Effector memory CD8-positive, alpha-beta T cell (primary cell): ENCODE measurements around the gene SLC6A3.
A peak's percentile ranks its signal among the peaks of the same experiment; 100 is the strongest.
"Not testable (repeated sequence)": the region's sequence is repeated elsewhere in the genome, so short reads cannot be mapped to it uniquely, and the experiment has no call there.

Source experiments
- ATAC-seq: fragments of 150-1000 bp; cut with Tn5 transposase; replicated peaks from 2 replicates; pipeline ENCODE4 v1.10.0; 2021; ENCODE audit warnings: mild to moderate bottlenecking, moderate library complexity
- DNase-seq, 3 experiments: peaks; one replicate each; pipeline ENCODE4 v3.0.0; 2021
- H3K27ac Mint-ChIP-seq, 2 donors: one replicate each; pipeline ENCODE4 v1.8.0; 2022; ENCODE audit warnings: mild to moderate bottlenecking in 2 of 2, mixed read lengths in 2 of 2, moderate library complexity in 2 of 2
- H3K27me3 Mint-ChIP-seq, 2 donors: one replicate each; pipeline ENCODE4 v1.8.0; 2022; ENCODE audit warnings: mixed read lengths in 2 of 2
- H3K36me3 Mint-ChIP-seq: one replicate; pipeline ENCODE4 v1.8.0; 2022; ENCODE audit warnings: mild to moderate bottlenecking, moderate library complexity, mixed read lengths; ENCODE audit not compliant: insufficient read depth
- H3K4me1 Mint-ChIP-seq, 2 donors: one replicate each; pipeline ENCODE4 v1.8.0; 2022; ENCODE audit warnings: low read depth in 2 of 2, mixed read lengths in 2 of 2
- H3K4me3 Mint-ChIP-seq, 2 donors: one replicate each; pipeline ENCODE4 v1.8.0; 2022; ENCODE audit warnings: mild to moderate bottlenecking in 2 of 2, mixed read lengths in 2 of 2, moderate library complexity in 2 of 2
- H3K9me3 Mint-ChIP-seq, 2 donors: one replicate each; pipeline ENCODE4 v1.8.0; 2022; ENCODE audit warnings: mixed read lengths in 2 of 2

Gene SLC6A3

GRCh38 chr5:1423901-1424603 lies 21.2 kb downstream of the SLC6A3 start:
- Mint-ChIP-seq H3K4me3 (no peak overlapping the region), H3K27me3 (peaks cover 6 to 30% of the 10 kb centered on the region in 2 donors), H3K27ac (no peak overlapping the region), H3K9me3 (peaks cover 2 to 13% of the 10 kb centered on the region in 2 donors), H3K4me1 (no peaks in the 10 kb centered on the region), H3K36me3 (no peaks in the 10 kb centered on the region)
- ATAC-seq (no peak), DNase-seq (no peak)

- not testable (repeated sequence) for H3K4me3 Mint-ChIP-seq, H3K27ac Mint-ChIP-seq, H3K4me1 Mint-ChIP-seq, ATAC-seq, DNase-seq, H3K36me3 Mint-ChIP-seq
- H3K9me3 Mint-ChIP-seq, result peaks cover 2 to 13% of the 10 kb centered on the region in 2 donors
- peaks cover 6 to 33% of the 10 kb centered on the region in 2 donors for H3K27me3 Mint-ChIP-seq
Measured at GRCh38 chr5:1422522-1422921, 22.7 kb downstream of the SLC6A3 start.

GRCh38 chr5:1421521-1422341 lies 23.5 kb downstream of the SLC6A3 start:
- H3K27me3 Mint-ChIP-seq, result peaks cover 6 to 33% of the 10 kb centered on the region in 2 donors
- H3K4me3 Mint-ChIP-seq, result no peak overlapping the region
- H3K27ac Mint-ChIP-seq, result no peak overlapping the region

DNA sequence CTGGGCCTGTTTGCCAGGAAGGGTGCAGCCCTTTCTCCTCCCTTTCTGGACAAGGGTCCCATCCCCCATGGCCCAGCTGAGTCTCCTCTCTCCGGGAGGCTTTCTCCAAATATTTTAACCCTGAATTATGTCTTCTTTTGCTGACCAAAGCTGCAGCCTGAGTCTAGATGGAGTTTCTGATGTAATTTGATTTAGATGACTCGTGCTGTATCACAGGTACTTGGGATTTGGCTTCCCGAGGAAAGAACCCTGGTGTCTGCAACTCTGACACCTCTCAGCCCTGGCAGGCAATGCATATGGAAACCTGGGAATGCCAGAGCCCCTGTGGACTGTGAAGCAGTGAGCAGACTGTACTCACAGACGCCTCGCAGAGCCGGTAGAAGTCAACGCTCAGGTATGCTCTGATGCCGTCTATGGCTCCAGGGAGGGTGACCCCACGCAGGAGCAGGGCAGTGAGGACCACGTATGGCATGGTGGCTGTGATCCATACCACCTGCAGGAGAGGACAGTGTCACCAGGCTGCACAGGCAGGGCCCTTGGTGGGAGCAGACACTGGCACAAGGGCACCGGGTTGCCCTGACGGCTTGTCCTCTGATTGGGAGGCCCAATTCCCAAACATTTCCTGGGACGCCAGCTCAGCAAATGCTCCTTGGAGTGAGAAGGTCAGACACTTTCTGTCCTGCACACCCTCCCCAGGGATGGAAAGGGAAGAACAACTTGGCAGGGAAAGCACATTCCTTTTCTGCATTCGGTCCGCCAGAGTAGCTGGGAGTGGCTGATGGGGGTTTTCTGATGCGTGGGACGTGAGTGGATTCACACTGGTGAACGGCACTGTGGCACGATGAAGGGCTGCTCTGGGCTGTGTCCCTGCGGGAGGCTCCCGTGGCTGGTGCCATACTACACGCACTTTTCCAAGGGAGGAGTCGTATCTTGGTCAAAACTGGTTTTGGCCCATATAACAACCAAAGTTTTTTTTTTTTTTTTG lies 24.7 kb downstream of the SLC6A3 start:
- no peak for DNase-seq
- Mint-ChIP-seq H3K36me3 (no peaks in the 10 kb centered on the region), H3K27me3 (peaks cover 6 to 33% of the 10 kb centered on the region in 2 donors), H3K27ac (peak overlapping the region in 1 of 2 donors; percentile 17), H3K9me3 (peaks cover 0 to 6% of the 10 kb centered on the region in 2 donors), H3K4me3 (no peak overlapping the region), H3K4me1 (no peaks in the 10 kb centered on the region)
- no peak for ATAC-seq

More at GRCh38 chr5:1421521-1422341, 23.5 kb downstream of the SLC6A3 start:
- Mint-ChIP-seq H3K9me3 (peaks cover 2 to 12% of the 10 kb centered on the region in 2 donors), H3K4me1 (no peaks in the 10 kb centered on the region), H3K36me3 (no peaks in the 10 kb centered on the region)
- ATAC-seq (no peak), DNase-seq (no peak)

DNA sequence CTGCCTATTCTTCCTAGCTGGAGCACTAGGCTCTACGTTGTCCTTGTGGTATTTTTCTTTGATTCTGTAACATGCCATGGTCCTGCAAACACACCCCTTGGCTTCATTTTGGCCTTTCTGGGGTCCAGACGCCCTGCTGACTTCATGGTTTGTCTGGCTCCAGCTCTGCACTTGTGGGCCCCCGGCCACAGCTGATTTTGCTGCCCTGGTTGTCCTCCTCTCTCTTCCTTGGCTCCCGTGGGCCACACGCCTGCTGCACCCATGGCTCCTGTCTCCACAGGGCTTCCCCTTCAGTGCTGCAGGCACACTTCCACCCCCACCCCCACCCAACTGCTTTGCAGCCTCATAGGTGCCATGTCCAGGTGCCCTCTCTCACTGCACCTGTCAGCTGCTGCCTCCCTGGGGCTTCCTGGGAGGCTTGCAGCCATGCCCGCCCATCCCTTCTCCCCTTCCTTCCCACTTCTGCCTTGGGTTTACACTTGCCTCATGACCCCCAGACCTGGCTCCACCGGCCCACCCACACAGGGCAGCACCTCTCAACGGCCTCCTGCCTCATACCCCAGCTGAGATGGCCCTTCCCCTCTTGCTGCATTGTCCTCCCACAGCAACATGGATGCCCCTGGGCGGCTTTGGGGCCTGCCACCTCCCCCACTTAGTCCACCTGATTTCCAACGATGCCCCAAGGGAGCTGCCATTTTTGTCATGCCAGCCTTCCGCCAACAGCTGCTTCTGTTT lies 25.6 kb downstream of the SLC6A3 start:
- H3K36me3 Mint-ChIP-seq, result no peaks in the 10 kb centered on the region
- no peaks in the 10 kb centered on the region for H3K4me1 Mint-ChIP-seq
- no peak for DNase-seq
- no peak for ATAC-seq
- H3K9me3 Mint-ChIP-seq, result peaks cover 0 to 6% of the 10 kb centered on the region in 2 donors
- peaks cover 6 to 26% of the 10 kb centered on the region in 2 donors for H3K27me3 Mint-ChIP-seq
- H3K4me3 Mint-ChIP-seq, result no peak overlapping the region
- H3K27ac Mint-ChIP-seq, result peak overlapping the region in 1 of 2 donors; percentile 17

- ATAC-seq (no peak), DNase-seq (no peak)
- Mint-ChIP-seq H3K27ac (no peak overlapping the region), H3K4me3 (no peak overlapping the region), H3K4me1 (no peaks in the 10 kb centered on the region), H3K36me3 (no peaks in the 10 kb centered on the region), H3K9me3 (peaks cover 0 to 6% of the 10 kb centered on the region in 2 donors), H3K27me3 (peaks cover 0 to 18% of the 10 kb centered on the region in 2 donors)
Measured at GRCh38 chr5:1418921-1419280, 26.3 kb downstream of the SLC6A3 start.

DNA sequence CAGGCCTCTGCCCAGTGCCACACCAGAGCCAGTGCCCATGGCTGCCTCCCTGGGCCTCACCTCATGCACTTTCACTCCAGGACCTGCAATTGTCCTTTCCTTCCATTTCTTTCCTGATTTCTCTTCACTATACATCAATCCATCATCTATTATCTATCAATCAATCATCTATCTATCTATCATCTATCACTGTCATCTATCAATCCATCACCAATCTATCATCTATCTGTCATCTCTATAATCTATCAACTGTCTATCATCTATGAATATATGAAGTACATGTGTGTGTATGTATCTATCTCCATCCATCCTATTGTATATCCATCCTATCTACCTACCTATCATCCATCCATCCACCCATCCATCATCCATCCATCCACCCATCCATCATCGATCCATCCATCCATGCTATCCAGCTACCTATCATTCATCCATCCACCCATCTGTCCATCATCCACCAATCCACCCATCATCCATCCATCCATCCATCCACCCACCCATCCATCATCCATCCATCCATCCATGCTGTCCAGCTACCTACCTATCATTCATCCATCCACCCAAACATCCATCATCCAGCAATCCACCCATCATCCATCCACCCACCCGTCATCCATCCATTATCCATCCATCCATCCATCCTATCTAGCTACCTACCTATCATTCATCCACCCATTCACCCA lies 26.9 kb downstream of the SLC6A3 start:
- H3K9me3 Mint-ChIP-seq, result peaks cover 0 to 6% of the 10 kb centered on the region in 2 donors
- no peak for DNase-seq
- no peaks in the 10 kb centered on the region for H3K4me1 Mint-ChIP-seq
- no peak overlapping the region for H3K4me3 Mint-ChIP-seq
- ATAC-seq, result no peak
- no peaks in the 10 kb centered on the region for H3K36me3 Mint-ChIP-seq
- H3K27me3 Mint-ChIP-seq, result peaks cover 0 to 17% of the 10 kb centered on the region in 2 donors
- H3K27ac Mint-ChIP-seq, result no peak overlapping the region

GRCh38 chr5:1417586-1418225 lies 27.5 kb downstream of the SLC6A3 start:
- no peaks in the 10 kb centered on the region for H3K4me1 Mint-ChIP-seq
- DNase-seq (no peak), ATAC-seq (no peak)
- H3K27me3 Mint-ChIP-seq, result peaks cover 2 to 17% of the 10 kb centered on the region in 2 donors
- H3K9me3 Mint-ChIP-seq, result peaks cover 0 to 6% of the 10 kb centered on the region in 2 donors
- H3K36me3 Mint-ChIP-seq, result no peaks in the 10 kb centered on the region
- no peak overlapping the region for H3K4me3 Mint-ChIP-seq
- no peak overlapping the region for H3K27ac Mint-ChIP-seq

DNA sequence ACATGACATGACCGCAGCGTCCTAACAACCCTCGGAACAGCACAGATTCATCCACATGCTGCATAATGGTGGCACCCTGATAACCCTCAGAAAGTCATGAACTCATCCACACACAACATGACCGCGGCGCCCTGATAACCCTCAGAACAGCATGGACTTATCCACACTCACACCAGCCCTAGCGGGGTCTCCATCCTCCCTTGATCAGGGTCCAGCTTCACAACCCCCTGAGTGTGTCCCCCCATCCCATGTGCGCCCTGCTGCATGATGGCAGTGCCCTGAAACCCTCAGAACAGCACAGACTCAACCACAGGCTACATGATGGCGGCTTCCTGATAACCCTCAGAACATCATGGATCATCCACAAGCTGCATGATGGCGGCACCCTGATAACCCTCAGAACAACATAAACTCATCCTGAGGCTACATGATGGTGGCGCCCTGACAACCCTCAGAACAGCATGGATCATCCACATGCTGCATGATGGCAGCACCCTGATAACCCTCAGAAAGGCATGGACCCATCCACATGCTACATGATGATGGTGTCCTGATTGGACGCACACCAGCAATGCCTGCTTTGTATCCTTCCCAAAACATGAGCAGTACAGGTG lies 28.3 kb downstream of the SLC6A3 start:
- H3K4me3 Mint-ChIP-seq, result no peak overlapping the region
- H3K4me1 Mint-ChIP-seq, result peaks cover 0 to 3% of the 10 kb centered on the region in 2 donors
- no peaks in the 10 kb centered on the region for H3K36me3 Mint-ChIP-seq
- H3K27ac Mint-ChIP-seq, result no peak overlapping the region
- H3K9me3 Mint-ChIP-seq, result peaks cover 0 to 6% of the 10 kb centered on the region in 2 donors
- ATAC-seq (no peak), DNase-seq (no peak)
- H3K27me3 Mint-ChIP-seq, result peaks cover 10 to 24% of the 10 kb centered on the region in 2 donors

DNA sequence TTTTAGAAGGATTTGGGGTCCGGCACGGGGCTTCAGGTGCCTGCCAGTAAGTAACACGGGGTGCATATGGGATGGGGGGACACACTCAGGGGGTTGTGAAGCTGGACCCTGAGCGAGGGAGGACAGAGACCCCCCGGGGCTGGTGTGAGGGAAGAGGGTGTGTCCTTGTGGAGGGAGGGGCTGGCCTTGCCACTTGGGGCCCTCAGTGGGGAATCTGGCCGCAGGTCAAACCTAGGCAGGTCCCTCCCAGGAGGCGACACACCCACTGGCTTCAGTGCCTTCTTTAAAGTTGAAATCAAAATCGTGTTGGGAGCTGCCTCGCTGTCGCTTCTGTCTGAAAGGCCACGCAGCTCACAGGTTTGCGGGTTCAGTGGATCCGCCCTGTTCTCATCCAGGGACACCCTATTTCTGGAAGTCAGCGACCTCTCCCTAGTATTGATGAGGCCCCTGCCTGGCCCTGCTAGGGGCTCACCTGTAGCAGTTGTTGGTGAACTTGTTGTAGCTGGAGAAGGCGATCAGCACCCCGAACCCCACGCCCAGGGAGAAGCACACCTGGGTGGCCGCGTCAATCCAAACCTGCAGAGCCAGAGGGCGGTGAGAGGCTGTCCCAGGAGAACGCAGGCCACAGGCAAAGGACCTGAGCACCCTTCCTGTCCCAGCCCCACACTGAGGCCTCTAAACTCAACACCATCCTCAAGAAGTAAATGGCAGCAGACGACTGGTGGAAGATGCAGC lies 29.4 kb downstream of the SLC6A3 start:
- H3K27me3 Mint-ChIP-seq, result peaks cover 15 to 35% of the 10 kb centered on the region in 2 donors
- DNase-seq (no peak), ATAC-seq (no peak)
- no peak overlapping the region for H3K4me3 Mint-ChIP-seq
- H3K9me3 Mint-ChIP-seq, result peaks cover 0 to 6% of the 10 kb centered on the region in 2 donors
- H3K36me3 Mint-ChIP-seq, result no peaks in the 10 kb centered on the region
- no peak overlapping the region for H3K27ac Mint-ChIP-seq
- peaks cover 0 to 4% of the 10 kb centered on the region in 2 donors for H3K4me1 Mint-ChIP-seq

DNA sequence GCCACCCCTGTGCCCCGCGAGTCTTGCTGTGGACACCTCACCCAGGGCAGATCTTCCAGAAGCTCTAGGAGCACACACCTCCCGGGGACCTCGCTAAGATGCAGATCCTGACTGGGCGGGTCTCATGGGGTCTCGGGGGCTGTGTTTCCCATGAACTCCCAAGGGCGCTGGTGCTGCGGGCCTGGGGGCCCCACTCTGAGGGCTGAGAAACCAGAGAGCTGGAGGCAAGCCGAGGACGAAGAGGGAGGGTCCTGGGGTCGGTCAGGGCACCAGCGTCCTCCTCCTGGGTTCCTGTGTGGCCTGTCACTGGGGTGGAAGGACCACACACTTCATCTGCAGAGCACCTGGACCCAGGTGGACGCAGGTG lies 30.2 kb downstream of the SLC6A3 start:
- H3K27me3 Mint-ChIP-seq, result peaks cover 15 to 38% of the 10 kb centered on the region in 2 donors
- no peak for DNase-seq
- peaks cover 0 to 4% of the 10 kb centered on the region in 2 donors for H3K4me1 Mint-ChIP-seq
- H3K4me3 Mint-ChIP-seq, result no peak overlapping the region
- H3K27ac Mint-ChIP-seq, result no peak overlapping the region
- H3K36me3 Mint-ChIP-seq, result no peaks in the 10 kb centered on the region
- ATAC-seq, result no peak
- peaks cover 0 to 6% of the 10 kb centered on the region in 2 donors for H3K9me3 Mint-ChIP-seq
